WERI-Rb-1 (cell line): ENCODE data around the gene TSHZ2.

ENCODE experiments used
- DNase-seq: peaks from one replicate; pipeline ENCODE4 v3.0.0-alpha.2; 2020
- H3K27ac ChIP-seq: fragments of 250-450 bp; sonication (Bioruptor Pico); 2 replicates; pipeline ENCODE4 v1.5.1; 2020; ENCODE audit warnings: mild to moderate bottlenecking, moderate library complexity
- H3K27me3 ChIP-seq: fragments of 250-450 bp; sonication (Bioruptor Pico); 2 replicates; pipeline ENCODE4 v1.5.1; 2021; ENCODE audit warnings: mild to moderate bottlenecking, low read depth, moderate library complexity; ENCODE audit not compliant: insufficient read depth, severe bottlenecking
- H3K36me3 ChIP-seq: fragments of 250-450 bp; sonication (Bioruptor Pico); 2 replicates; pipeline ENCODE4 v1.5.1; 2020; ENCODE audit warnings: mild to moderate bottlenecking, moderate library complexity
- H3K4me3 ChIP-seq: 2 replicates; pipeline ENCODE4 v1.5.1; 2011; ENCODE audit warnings: low read depth, mild to moderate bottlenecking, control low read depth, low read length
- H3K9me3 ChIP-seq: fragments of 250-450 bp; sonication (Bioruptor Pico); 2 replicates; pipeline ENCODE4 v1.5.1; 2021; ENCODE audit warnings: mild to moderate bottlenecking, moderate library complexity; ENCODE audit not compliant: severe bottlenecking
- TF ChIP-seq, protein P1 (sequence below): IDR thresholded peaks from 2 replicates; pipeline ENCODE4 v1.5.1; 2011; ENCODE audit warnings: low read depth, mild to moderate bottlenecking, control low read depth, inconsistent platforms, low read length

The TSHZ2 gene

DNA sequence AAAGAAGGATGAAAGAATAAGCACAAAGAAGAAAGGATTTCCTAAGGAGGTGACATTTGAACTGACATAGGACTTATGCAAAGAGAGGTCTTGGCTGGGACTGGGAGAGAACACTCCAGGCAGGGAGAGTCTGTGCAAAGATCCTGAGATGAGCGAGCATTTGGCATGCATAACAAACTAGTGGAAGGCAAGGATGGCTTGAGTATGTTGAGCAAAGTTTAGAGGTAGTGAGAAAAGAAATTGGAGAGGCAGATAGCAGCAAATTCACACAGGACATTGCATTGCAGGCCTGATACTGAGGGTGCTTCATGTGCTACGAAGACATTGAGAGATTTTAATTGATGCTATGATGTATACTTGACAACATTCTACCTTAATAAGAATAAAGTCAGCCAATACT lies 383.6 kb downstream of the TSHZ2 start:
- Histone ChIP-seq H3K27me3 (peaks cover 57% of the 10 kb centered on the region), H3K9me3 (peaks cover 7% of the 10 kb centered on the region), H3K36me3 (no peaks in the 10 kb centered on the region), H3K4me3 (no peak overlapping the region), H3K27ac (no peak overlapping the region)
- TF ChIP-seq, protein P1, sequence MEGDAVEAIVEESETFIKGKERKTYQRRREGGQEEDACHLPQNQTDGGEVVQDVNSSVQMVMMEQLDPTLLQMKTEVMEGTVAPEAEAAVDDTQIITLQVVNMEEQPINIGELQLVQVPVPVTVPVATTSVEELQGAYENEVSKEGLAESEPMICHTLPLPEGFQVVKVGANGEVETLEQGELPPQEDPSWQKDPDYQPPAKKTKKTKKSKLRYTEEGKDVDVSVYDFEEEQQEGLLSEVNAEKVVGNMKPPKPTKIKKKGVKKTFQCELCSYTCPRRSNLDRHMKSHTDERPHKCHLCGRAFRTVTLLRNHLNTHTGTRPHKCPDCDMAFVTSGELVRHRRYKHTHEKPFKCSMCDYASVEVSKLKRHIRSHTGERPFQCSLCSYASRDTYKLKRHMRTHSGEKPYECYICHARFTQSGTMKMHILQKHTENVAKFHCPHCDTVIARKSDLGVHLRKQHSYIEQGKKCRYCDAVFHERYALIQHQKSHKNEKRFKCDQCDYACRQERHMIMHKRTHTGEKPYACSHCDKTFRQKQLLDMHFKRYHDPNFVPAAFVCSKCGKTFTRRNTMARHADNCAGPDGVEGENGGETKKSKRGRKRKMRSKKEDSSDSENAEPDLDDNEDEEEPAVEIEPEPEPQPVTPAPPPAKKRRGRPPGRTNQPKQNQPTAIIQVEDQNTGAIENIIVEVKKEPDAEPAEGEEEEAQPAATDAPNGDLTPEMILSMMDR: no peak
- no peak for DNase-seq

DNA sequence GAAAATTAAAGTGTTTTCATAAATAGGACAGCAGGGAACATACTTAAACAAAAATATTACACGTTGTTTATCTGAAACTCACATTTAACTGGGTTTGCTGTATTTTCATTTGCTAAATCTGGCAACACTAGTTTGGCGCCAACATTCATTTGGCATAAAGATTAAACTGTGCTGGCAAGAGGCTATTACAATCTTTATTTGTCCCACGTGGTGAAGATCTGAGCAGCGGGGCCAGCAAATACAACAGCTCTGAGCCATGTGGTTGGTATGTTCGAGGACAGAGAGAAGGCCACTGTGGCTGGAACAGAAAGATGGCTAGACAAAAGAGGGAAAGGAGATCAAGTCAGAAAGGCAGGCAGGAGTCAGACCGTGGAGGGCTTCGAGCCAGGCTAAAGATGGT lies 387.3 kb downstream of the TSHZ2 start:
- Histone ChIP-seq H3K27ac (no peak overlapping the region), H3K27me3 (peaks cover 71% of the 10 kb centered on the region), H3K4me3 (no peak overlapping the region), H3K9me3 (peaks cover 7% of the 10 kb centered on the region), H3K36me3 (no peaks in the 10 kb centered on the region)
- DNase-seq: no peak
- TF ChIP-seq, protein P1: no peak

DNA sequence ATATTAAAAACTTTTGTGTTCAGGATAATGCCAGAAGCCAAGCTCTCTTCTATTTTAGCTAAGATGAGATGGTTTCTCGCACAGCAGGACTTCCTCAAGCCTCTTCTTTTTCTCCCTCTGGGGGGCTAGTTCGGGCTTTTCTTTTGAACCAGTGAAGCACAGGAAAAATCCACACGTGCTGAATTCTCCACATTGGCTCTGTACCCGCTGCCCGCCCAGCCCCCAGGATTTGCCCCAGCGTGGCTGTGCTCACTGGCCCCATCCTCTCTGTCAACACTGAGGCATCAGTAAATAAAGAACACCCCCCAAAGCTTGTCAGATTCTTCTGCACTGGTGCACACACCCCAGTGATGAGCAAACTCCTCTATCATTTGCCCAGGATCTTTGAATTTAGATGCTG lies 388.7 kb downstream of the TSHZ2 start:
- Histone ChIP-seq H3K27me3 (peaks cover 76% of the 10 kb centered on the region), H3K27ac (no peak overlapping the region), H3K36me3 (no peaks in the 10 kb centered on the region), H3K9me3 (peaks cover 5% of the 10 kb centered on the region), H3K4me3 (no peak overlapping the region)
- TF ChIP-seq, protein P1: no peak
- no peak for DNase-seq

DNA sequence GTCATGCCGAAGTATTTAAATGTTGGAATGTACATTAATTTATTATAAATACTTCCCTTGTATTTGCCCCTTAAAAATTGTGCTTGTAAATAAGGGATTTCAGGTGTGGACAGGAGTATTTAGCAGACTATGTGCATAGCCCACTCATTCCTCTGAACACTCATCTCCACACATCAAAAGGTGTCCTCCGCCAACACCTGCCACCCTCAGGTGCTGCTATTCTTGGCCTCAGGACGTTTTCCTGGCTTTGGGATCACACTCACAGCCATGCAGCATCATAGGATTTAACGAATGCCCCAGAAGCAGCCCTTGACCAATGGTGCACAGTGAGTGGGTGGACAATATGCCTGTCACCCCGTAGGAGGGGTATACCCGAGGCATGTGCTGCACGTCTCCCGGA lies 390.6 kb downstream of the TSHZ2 start:
- TF ChIP-seq, protein P1: no peak
- no peak overlapping the region for H3K27ac ChIP-seq
- no peak overlapping the region for H3K4me3 ChIP-seq

DNA sequence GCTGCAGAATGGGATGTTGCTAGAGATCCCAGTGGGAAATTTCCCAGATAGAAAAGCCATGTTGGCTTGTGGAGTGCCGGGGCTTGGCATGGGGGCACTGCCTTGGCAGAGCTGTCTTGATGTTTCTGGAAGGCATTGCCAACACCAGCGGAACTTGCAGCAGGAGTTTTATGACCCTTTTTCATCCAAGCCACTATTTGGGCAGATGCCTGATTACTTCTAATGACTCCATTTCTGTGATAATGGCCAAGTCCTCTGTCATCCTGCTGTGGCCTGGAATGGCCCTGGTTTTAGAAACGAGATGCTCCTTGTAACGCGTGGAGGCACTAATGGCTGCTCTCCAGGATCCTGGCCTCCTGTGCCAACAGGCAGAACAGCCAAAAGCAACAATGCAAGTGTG lies 392.5 kb downstream of the TSHZ2 start:
- Histone ChIP-seq H3K36me3 (no peaks in the 10 kb centered on the region), H3K4me3 (no peak overlapping the region), H3K27ac (no peak overlapping the region), H3K27me3 (peaks cover 88% of the 10 kb centered on the region), H3K9me3 (no peaks in the 10 kb centered on the region)
- DNase-seq: no peak
- TF ChIP-seq, protein P1: no peak

More for the DNA sequence above, 390.6 kb downstream of the TSHZ2 start:
- H3K36me3 ChIP-seq: no peaks in the 10 kb centered on the region
- H3K9me3 ChIP-seq: no peaks in the 10 kb centered on the region
- no peak for DNase-seq
- peaks cover 86% of the 10 kb centered on the region for H3K27me3 ChIP-seq

DNA sequence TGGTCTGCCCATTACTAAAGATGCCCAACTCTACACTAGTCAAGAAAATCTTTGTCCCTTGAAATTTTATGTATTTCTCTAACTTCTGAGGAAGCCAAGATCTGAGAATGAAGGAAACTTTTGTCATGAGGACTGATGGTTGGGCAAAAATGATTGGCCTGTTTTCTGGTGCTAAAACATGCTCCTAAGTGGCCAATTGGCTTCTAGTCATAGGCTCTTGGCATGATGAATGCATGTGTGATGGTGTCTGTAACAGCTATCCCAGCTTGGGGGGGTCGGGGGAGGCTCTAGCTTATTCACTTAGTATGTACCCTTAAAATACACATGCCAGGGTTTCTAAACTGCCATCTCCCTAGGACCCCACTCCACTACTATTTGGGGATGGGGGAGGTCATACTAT lies 392.9 kb downstream of the TSHZ2 start:
- H3K27me3 ChIP-seq: peaks cover 86% of the 10 kb centered on the region
- H3K27ac ChIP-seq: no peak overlapping the region
- H3K4me3 ChIP-seq: no peak overlapping the region
- TF ChIP-seq, protein P1: no peak
- no peaks in the 10 kb centered on the region for H3K36me3 ChIP-seq
- no peak for DNase-seq
- no peaks in the 10 kb centered on the region for H3K9me3 ChIP-seq
